Sciatic nerve (tissue), 2 donors: ENCODE data around the gene ATR. TPM values are rescaled to one million over a fixed set of nuclear protein-coding genes. Genes with fewer than 3 reads are reported as not detected.
A peak's percentile ranks its signal among the peaks of the same experiment; 100 is the strongest.
"Not testable (repeated sequence)": the region's sequence is repeated elsewhere in the genome, so short reads cannot be mapped to it uniquely, and the experiment has no call there.

Experiments
- ATAC-seq: fragments of 200-7000 bp; cut with Tn5 transposase; one replicate; pipeline ENCODE4 v1.9.1; 2020; ENCODE audit warnings: mild to moderate bottlenecking, moderate library complexity
- DNase-seq: peaks from one replicate; pipeline ENCODE4 v3.0.0-alpha.2; 2020; ENCODE audit warnings: low spot score
- intact Hi-C: fragments of 100-400 bp; cut with DNase I; formaldehyde crosslinking; loops from one replicate; pipeline ENCODE4 v1.14.2; 2022
- total RNA-seq: library from RNA; stranded (reverse); fragmentation: NEBNext Ultra II Directional; extraction: Animal tissue kit (Norgen Biotek cat#: 25700); gene quantifications from one replicate; pipeline ENCODE4 v1.2.1, GENCODE V29; 2021
- donor health status: DM: no; HTN: no; CAD: no.
- donor health status: DM: no; HTN: no; CAD: no.

ATR gene
- total RNA-seq, 1 donor from 2014 or later: 30.5 TPM

GRCh38 chr3:142595951-142596725 lies 17.6 kb upstream of the ATR start, which contains the start of gene PLS1:
Gene PLS1 (plus strand): TSS chr3:142596393. CDS start chr3:142664238, 67,845 bp downstream.
- ATAC-seq: peak; percentile 96
- DNase-seq: peak; percentile 82
- intact Hi-C loops: loop anchor here (10.0 kb wide), 1 partner anchor 399 kb away; no protein-coding TSS in a partner anchor

- intact Hi-C loops: loop anchor here (10.0 kb wide), 1 partner anchor 399 kb away; no protein-coding TSS in a partner anchor
- DNase-seq: no peak
- no peak for ATAC-seq
These were observed 17.0 kb upstream of the ATR start for GRCh38 chr3:142595581-142595950.

DNA sequence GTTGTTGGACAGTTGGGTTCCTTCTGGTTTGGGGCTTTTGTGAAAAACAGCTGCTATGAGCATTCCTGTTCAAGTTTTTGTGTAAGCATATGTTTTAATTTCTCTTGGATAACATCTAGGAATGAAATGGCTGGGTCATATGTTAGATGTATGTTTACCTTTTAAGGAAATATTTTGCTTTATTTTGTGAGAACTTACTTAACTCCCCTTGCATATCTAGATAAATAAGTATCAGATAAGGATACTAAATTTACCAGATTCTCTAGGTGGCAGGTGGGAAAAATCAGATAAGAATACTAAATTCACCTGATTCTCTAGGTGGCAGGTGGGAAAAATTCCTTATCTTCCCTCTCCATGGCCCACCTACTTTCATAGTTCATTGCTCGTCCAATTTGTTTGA lies 16.6 kb upstream of the ATR start:
- DNase-seq (no peak), ATAC-seq (no peak)
- intact Hi-C loops: loop anchor here (10.0 kb wide), 1 partner anchor 400 kb away; no protein-coding TSS in a partner anchor

- intact Hi-C loops: loop anchor here (10.0 kb wide), 1 partner anchor 403 kb away; no protein-coding TSS in a partner anchor
- ATAC-seq, DNase-seq: not testable (repeated sequence)
These were observed 13.7 kb upstream of the ATR start for GRCh38 chr3:142592268-142592667.

DNA sequence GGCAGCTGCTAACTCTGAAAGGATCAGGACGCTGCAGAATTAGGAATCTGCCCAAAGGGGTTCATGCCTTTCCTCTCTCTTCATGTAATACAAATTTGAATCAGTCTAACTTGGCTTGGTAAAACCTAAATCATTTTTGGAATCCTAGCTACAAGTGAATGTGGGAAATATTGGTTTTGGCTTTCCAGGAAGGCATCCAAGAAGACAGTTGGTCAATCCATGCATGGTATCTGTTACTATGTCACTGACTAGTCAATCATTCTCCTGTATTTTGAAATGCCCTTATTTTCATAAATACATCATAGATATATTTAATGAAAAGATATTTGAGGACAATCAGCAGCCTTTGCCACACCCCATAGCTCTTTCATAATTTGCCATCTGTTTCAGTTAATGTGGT lies 10.2 kb upstream of the ATR start:
- intact Hi-C loops: no loop called here
- DNase-seq (no peak), ATAC-seq (no peak)

- ATAC-seq (peak; percentile 62), DNase-seq (no peak)
- intact Hi-C loops: no loop called here
These were observed 8.4 kb upstream of the ATR start for GRCh38 chr3:142586803-142587406.

DNA sequence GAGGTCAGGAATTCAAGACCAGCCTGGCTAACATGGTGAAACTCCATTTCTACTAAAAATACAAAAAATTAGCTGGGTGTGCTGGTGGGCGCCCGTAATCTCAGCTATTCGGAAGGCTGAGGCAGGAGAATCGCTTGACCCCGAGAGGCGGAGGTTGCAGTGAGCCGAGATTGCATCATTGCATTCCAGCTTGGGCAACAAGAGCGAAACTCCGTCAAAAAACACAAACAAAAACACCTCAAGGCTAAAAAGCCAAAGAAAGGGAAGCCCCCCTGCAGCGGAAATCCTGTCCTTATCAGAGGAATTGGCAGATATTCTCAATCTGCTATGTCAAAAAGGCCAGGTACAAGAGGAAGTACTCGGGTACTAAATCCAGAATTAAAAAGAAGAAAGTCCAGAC lies 2.5 kb upstream of the ATR start:
- intact Hi-C loops: not testable (repeated sequence)

DNA sequence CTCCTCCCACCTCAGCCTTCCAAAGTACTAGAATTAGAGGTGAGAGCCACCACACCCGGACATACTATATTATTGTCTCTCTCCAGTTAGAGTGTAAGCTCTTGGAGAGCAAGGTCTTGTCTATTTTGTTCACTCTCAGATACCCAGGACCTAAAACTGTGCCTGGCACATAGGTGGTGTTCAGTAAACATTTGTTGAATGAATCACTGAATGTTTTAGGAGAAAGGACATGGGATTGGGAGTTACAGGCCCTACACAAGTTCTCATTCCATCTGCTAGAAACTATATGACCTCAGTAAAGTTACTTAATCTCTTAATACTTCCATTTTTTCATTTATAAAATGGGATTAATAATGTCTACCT lies 1.5 kb upstream of the ATR start:
- intact Hi-C loops: no loop called here
- no peak for DNase-seq
- ATAC-seq: no peak

More for the DNA sequence above, 2.5 kb upstream of the ATR start:
- not testable (repeated sequence) for DNase-seq, ATAC-seq

GRCh38 chr3:142577696-142578328 lies 721 bp downstream of the ATR start:
- no peak for ATAC-seq
- intact Hi-C loops: no loop called here
- DNase-seq: no peak

GRCh38 chr3:142576792-142577191 lies 1.7 kb downstream of the ATR start:
- no peak for DNase-seq
- intact Hi-C loops: no loop called here
- ATAC-seq: no peak

DNA sequence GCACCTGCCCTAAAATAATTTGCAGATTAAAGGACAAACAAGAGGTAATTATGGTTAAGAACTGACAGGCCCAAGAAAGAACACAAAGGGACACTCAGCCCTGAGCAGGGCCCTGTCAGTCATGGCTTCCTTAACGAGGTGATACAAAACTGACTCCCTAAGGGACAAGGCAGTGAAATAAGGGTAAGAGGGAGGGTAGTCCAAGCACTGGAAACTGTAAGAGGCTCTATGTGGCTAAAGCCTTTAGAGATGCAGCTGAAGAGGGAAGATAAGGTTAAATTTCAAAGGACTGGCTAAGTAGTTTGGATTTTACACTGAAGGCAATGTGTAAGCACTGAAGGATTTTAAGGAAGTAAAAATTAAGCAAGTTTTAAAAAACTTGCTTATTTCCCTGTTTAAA lies 3.9 kb downstream of the ATR start:
- DNase-seq (no peak), ATAC-seq (no peak)
- intact Hi-C loops: no loop called here

DNA sequence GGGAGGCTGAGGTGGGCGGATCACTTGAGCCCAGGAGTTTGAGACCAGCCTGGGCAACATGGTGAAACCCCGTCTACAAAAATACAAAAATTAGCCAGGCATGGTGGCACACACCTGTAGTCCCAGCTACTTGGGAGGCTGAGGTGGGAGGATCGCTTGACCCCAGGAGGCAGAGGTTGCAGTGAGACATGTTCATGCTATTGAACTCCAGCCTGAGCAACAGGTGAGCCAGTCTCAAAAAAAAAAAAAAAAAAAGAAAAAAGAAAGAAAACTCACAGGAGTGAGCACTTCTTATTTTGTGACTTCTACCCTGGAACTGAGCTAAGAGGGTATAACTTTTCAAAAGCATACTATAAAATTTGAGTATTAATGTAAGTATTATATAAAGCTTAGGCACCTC lies 4.3 kb downstream of the ATR start:
- intact Hi-C loops, DNase-seq, ATAC-seq: not testable (repeated sequence)

- ATAC-seq, intact Hi-C loops: not testable (repeated sequence)
These were observed 9.1 kb downstream of the ATR start for GRCh38 chr3:142569422-142569821.

GRCh38 chr3:142568393-142569017 lies 10.0 kb downstream of the ATR start:
- intact Hi-C loops: no loop called here
- DNase-seq (no peak), ATAC-seq (no peak)

More at GRCh38 chr3:142569422-142569821, 9.1 kb downstream of the ATR start:
- not testable (repeated sequence) for DNase-seq

GRCh38 chr3:142566096-142566495 lies 12.4 kb downstream of the ATR start:
- intact Hi-C loops: no loop called here
- DNase-seq (no peak), ATAC-seq (no peak)

- intact Hi-C loops: no loop called here
- DNase-seq: no peak
- ATAC-seq: no peak
These were observed 15.0 kb downstream of the ATR start for GRCh38 chr3:142563496-142563997.

- no peak for ATAC-seq
- intact Hi-C loops: no loop called here
- DNase-seq: no peak
These were observed 18.4 kb downstream of the ATR start for GRCh38 chr3:142560118-142560517.

GRCh38 chr3:142553741-142554140 lies 24.8 kb downstream of the ATR start:
- no peak for ATAC-seq
- no peak for DNase-seq
- intact Hi-C loops: loop anchor here (1.0 kb wide), 1 partner anchor 21 kb away; no protein-coding TSS in a partner anchor

DNA sequence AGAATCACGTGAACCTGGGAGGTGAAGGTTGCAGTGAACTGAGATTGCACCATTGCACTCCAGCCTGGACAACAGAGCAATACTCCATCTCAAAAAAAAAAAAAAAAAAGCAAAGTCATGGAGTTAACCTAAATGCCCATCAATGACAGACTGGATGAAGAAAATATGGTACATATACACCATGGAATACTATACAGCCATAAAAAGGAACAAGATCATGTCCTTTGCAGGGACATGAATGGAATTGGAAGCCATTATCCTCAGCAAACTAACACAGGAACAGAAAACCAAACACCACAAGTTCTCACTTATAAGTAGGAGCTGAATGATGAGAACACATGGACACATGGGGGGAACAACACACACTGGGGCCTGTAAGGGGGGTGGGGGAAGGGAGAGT lies 26.0 kb downstream of the ATR start:
- DNase-seq: not testable (repeated sequence)

More for the DNA sequence above, 26.0 kb downstream of the ATR start:
- ATAC-seq, intact Hi-C loops: not testable (repeated sequence)
